ENCODE measurements around the gene SLC12A6.

Gene SLC12A6

DNA sequence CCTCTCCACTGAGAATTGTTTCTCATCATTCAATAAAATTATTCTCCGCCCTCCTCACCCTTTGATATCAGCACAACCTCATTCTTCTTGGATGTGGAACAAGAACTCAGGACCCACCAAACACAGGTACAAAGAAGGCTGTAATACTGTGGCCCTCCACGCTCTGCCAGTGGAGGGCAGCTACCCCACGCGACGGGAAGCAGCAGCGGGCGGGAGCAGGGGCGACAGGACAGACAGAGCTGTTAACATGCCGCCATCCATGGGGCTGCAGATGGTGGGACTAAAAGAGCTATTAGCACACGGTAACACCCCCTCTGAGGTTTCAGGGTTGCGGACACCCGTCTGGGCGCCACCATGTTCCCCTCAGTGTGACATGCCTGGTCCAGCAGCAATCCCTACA is 75.2 kb downstream of the SLC12A6 start:
- no peak for DNase-seq (ENCODE audit: low spot score)
- Histone ChIP-seq H3K9me3 (ENCODE audit: severe bottlenecking) (no peaks in the 10 kb centered on the region), H3K36me3 (ENCODE audit: low read depth) (peaks cover 7% of the 10 kb centered on the region; the same call in 1 of the 2 replicates), H3K27ac (ENCODE audit: poor library complexity, severe bottlenecking) (no peak overlapping the region), H3K27me3 (ENCODE audit: insufficient read depth, poor library complexity, severe bottlenecking) (no peaks in the 10 kb centered on the region), H3K4me1 (ENCODE audit: insufficient read depth, poor library complexity, severe bottlenecking) (peaks cover 4% of the 10 kb centered on the region), H3K4me3 (ENCODE audit: severe bottlenecking) (no peak overlapping the region)
- TF ChIP-seq, protein P1, sequence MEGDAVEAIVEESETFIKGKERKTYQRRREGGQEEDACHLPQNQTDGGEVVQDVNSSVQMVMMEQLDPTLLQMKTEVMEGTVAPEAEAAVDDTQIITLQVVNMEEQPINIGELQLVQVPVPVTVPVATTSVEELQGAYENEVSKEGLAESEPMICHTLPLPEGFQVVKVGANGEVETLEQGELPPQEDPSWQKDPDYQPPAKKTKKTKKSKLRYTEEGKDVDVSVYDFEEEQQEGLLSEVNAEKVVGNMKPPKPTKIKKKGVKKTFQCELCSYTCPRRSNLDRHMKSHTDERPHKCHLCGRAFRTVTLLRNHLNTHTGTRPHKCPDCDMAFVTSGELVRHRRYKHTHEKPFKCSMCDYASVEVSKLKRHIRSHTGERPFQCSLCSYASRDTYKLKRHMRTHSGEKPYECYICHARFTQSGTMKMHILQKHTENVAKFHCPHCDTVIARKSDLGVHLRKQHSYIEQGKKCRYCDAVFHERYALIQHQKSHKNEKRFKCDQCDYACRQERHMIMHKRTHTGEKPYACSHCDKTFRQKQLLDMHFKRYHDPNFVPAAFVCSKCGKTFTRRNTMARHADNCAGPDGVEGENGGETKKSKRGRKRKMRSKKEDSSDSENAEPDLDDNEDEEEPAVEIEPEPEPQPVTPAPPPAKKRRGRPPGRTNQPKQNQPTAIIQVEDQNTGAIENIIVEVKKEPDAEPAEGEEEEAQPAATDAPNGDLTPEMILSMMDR (IDR thresholded peaks at IDR 0.05; ENCODE audit: poor library complexity, severe bottlenecking): no peak
- no peak for ATAC-seq (ENCODE audit: low read depth)

DNA sequence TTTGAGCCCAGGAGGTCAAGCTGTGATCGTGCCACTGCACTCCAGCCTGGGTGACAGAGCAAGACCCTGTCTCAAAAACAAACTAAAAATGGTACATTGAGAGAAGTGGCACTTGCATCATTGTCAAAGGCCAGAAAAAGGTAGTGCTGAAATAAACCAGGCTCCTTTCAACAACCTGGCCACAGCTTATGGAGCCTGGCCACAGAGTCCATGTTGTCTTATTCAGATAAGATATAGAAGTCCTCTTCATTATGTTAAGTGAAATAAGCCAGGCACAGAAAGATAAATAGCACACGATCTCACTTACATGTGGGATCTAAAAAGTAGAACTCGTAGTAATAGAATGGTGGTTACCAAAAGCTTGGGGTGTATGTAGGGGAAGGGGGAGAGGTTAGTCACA is 78.0 kb downstream of the SLC12A6 start:
- Histone ChIP-seq H3K27me3 (ENCODE audit: insufficient read depth, poor library complexity, severe bottlenecking) (no peaks in the 10 kb centered on the region), H3K36me3 (ENCODE audit: low read depth) (peaks cover 12% of the 10 kb centered on the region), H3K9me3 (ENCODE audit: severe bottlenecking) (no peaks in the 10 kb centered on the region), H3K27ac (ENCODE audit: poor library complexity, severe bottlenecking) (no peak overlapping the region), H3K4me1 (ENCODE audit: insufficient read depth, poor library complexity, severe bottlenecking) (no peaks in the 10 kb centered on the region), H3K4me3 (ENCODE audit: severe bottlenecking) (no peak overlapping the region)
- TF ChIP-seq, protein P1 (IDR thresholded peaks at IDR 0.05; ENCODE audit: poor library complexity, severe bottlenecking): no peak
- ATAC-seq (ENCODE audit: low read depth) (no peak), DNase-seq (ENCODE audit: low spot score) (no peak)

GRCh38 chr15:34258151-34258550 is 79.4 kb downstream of the SLC12A6 start:
- Histone ChIP-seq H3K4me3 (ENCODE audit: severe bottlenecking) (no peak overlapping the region), H3K27ac (ENCODE audit: poor library complexity, severe bottlenecking) (no peak overlapping the region), H3K9me3 (ENCODE audit: severe bottlenecking) (no peaks in the 10 kb centered on the region), H3K27me3 (ENCODE audit: insufficient read depth, poor library complexity, severe bottlenecking) (no peaks in the 10 kb centered on the region), H3K4me1 (ENCODE audit: insufficient read depth, poor library complexity, severe bottlenecking) (no peaks in the 10 kb centered on the region), H3K36me3 (ENCODE audit: low read depth) (peaks cover 20% of the 10 kb centered on the region)
- ATAC-seq (ENCODE audit: low read depth): no peak
- no peak for DNase-seq (ENCODE audit: low spot score)
- TF ChIP-seq, protein P1 (IDR thresholded peaks at IDR 0.05; ENCODE audit: poor library complexity, severe bottlenecking): no peak

DNA sequence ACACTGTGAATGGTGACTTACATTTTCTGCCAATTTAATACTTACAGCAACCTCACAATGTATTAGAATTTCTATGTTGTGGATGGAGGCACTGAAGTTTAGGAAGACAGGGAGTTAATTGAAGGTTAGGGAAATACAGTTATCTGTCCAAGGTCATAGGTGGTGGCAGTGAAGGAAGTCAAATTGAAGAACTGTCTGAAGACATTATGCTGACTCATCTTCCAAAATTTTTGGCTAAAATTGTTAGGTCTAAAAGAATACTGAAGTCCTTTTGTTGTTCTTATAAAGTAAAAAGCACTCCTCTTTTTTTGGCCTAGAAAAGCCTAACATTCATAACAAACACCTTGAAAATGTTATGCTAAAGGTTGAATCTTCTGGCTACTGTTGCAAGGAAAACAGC is 85.0 kb downstream of the SLC12A6 start:
- H3K9me3 ChIP-seq (ENCODE audit: severe bottlenecking): no peaks in the 10 kb centered on the region
- H3K4me3 ChIP-seq (ENCODE audit: severe bottlenecking): no peak overlapping the region
- TF ChIP-seq, protein P1 (IDR thresholded peaks at IDR 0.05; ENCODE audit: poor library complexity, severe bottlenecking): no peak
- no peaks in the 10 kb centered on the region for H3K4me1 ChIP-seq (ENCODE audit: insufficient read depth, poor library complexity, severe bottlenecking)
- DNase-seq (ENCODE audit: low spot score) (no peak), ATAC-seq (ENCODE audit: low read depth) (no peak)
- H3K27me3 ChIP-seq (ENCODE audit: insufficient read depth, poor library complexity, severe bottlenecking): no peaks in the 10 kb centered on the region
- peaks cover 34% of the 10 kb centered on the region for H3K36me3 ChIP-seq (ENCODE audit: low read depth)
- no peak overlapping the region for H3K27ac ChIP-seq (ENCODE audit: poor library complexity, severe bottlenecking)

DNA sequence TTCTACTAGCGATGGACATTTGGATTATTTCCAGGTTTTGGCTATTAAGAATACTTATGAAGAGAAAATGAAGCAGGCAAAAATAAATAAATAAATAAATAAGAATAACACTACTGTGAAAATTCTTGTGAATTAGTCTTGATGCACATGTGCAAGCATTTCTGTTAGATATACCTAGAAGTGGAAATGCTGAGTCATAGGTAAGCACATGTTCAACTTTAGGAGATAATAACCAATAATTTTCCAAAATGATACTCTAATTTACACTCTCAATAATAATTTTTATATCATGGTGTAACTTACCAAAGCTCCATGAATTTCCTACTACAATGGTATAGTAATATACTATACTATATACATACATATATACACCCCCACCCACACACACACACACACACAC is 89.4 kb downstream of the SLC12A6 start:
- Histone ChIP-seq H3K27me3 (ENCODE audit: insufficient read depth, poor library complexity, severe bottlenecking) (no peaks in the 10 kb centered on the region), H3K36me3 (ENCODE audit: low read depth) (peaks cover 24% of the 10 kb centered on the region), H3K4me1 (ENCODE audit: insufficient read depth, poor library complexity, severe bottlenecking) (no peaks in the 10 kb centered on the region), H3K9me3 (ENCODE audit: severe bottlenecking) (no peaks in the 10 kb centered on the region), H3K27ac (ENCODE audit: poor library complexity, severe bottlenecking) (no peak overlapping the region), H3K4me3 (ENCODE audit: severe bottlenecking) (no peak overlapping the region)
- DNase-seq (ENCODE audit: low spot score) (no peak), ATAC-seq (ENCODE audit: low read depth) (no peak)
- TF ChIP-seq, protein P1 (IDR thresholded peaks at IDR 0.05; ENCODE audit: poor library complexity, severe bottlenecking): no peak
